ENCODE data around the gene PLA2G2E. TPM values are rescaled to one million over a fixed set of nuclear protein-coding genes. Genes with fewer than 3 reads are reported as not detected.

Gene PLA2G2E
- total RNA-seq, 1 donor from 2014 or later = not detected

DNA sequence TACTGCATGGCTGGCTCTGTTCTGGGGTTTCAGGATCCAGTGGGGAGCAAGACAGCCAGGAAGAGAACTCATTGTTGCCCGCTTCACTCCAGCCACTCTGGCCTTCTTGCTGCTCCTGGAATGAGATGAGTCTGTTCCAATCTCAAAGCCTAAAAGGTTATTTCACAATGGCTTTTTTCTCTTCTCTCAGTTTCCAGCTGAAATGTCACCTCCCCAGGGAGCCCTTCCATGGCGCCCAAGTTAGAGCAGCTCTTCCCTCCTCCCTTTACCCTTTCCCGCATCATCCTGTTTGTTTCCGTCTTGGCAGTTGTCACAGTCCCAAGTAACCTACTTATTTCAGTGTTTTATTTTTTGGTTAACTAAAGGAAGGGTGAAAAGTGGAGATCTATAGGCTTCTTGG, 40.2 kb upstream of the PLA2G2E start:
- H3K36me3 Mint-ChIP-seq (ENCODE audit: unreplicated experiment) = no peaks in the 10 kb centered on the region
- peaks cover 13% of the 10 kb centered on the region for H3K27me3 Mint-ChIP-seq (ENCODE audit: unreplicated experiment)
- H3K9me3 Mint-ChIP-seq (ENCODE audit: unreplicated experiment) = no peaks in the 10 kb centered on the region
- H3K27ac Mint-ChIP-seq (ENCODE audit: unreplicated experiment) = no peak overlapping the region
- H3K4me1 Mint-ChIP-seq (ENCODE audit: unreplicated experiment) = no peaks in the 10 kb centered on the region
- no peak for DNase-seq (ENCODE audit: extremely low spot score, unreplicated experiment)
- TF ChIP-seq, protein P1, sequence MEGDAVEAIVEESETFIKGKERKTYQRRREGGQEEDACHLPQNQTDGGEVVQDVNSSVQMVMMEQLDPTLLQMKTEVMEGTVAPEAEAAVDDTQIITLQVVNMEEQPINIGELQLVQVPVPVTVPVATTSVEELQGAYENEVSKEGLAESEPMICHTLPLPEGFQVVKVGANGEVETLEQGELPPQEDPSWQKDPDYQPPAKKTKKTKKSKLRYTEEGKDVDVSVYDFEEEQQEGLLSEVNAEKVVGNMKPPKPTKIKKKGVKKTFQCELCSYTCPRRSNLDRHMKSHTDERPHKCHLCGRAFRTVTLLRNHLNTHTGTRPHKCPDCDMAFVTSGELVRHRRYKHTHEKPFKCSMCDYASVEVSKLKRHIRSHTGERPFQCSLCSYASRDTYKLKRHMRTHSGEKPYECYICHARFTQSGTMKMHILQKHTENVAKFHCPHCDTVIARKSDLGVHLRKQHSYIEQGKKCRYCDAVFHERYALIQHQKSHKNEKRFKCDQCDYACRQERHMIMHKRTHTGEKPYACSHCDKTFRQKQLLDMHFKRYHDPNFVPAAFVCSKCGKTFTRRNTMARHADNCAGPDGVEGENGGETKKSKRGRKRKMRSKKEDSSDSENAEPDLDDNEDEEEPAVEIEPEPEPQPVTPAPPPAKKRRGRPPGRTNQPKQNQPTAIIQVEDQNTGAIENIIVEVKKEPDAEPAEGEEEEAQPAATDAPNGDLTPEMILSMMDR (IDR thresholded peaks at IDR 0.05) = no peak
- no peak overlapping the region for H3K4me3 Mint-ChIP-seq (ENCODE audit: unreplicated experiment)

DNA sequence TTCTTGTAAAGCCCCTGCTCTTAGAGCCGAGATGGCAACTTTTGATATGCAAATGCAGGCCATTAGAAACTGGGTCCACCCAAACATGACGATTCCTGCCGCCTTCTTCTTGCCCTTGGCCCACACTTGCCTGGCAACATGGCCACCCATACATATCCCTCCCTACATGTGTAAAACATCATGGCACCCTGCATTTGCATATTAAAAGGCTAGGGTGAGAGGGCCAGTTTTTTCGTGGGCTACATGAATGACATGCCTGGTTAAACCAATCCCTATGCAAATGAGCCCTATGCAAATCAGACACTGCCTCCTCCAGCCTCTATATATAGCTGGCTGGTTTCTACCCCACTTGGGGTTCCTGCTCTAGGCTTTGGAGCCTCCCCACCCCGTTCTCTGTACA, 37.2 kb upstream of the PLA2G2E start:
- H3K27me3 Mint-ChIP-seq (ENCODE audit: unreplicated experiment) = peaks cover 16% of the 10 kb centered on the region
- H3K4me3 Mint-ChIP-seq (ENCODE audit: unreplicated experiment) = no peak overlapping the region
- H3K4me1 Mint-ChIP-seq (ENCODE audit: unreplicated experiment) = no peaks in the 10 kb centered on the region
- no peaks in the 10 kb centered on the region for H3K36me3 Mint-ChIP-seq (ENCODE audit: unreplicated experiment)
- DNase-seq (ENCODE audit: extremely low spot score, unreplicated experiment) = no peak
- TF ChIP-seq, protein P1 (IDR thresholded peaks at IDR 0.05) = no peak
- H3K27ac Mint-ChIP-seq (ENCODE audit: unreplicated experiment) = no peak overlapping the region
- no peaks in the 10 kb centered on the region for H3K9me3 Mint-ChIP-seq (ENCODE audit: unreplicated experiment)

DNA sequence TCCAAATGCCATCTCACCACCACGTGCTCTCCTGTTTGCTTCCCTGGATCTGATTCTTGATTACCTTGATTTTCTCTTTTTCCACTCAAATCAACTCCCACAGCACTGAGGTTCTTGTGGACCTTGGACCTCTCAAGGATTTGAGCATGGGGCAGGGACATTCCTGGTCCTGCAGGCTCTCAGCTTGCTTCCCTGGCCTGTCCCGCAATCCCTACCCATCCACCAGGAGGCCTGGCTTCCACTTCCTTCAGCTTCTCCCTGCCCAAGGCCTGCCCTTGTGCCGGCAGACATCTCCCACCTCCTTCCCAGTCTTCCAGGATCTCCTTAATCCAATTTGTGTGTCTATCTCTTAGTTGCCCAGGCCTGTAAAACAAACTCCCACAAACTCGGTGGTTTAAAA, 34.4 kb upstream of the PLA2G2E start:
- H3K27me3 Mint-ChIP-seq (ENCODE audit: unreplicated experiment) = peaks cover 17% of the 10 kb centered on the region
- DNase-seq (ENCODE audit: extremely low spot score, unreplicated experiment) = no peak

GRCh38 chr1:19955534-19956170, 32.2 kb upstream of the PLA2G2E start:
- H3K27me3 Mint-ChIP-seq (ENCODE audit: unreplicated experiment) = peaks cover 22% of the 10 kb centered on the region

More for the DNA sequence above, 34.4 kb upstream of the PLA2G2E start:
- TF ChIP-seq, protein P1 (IDR thresholded peaks at IDR 0.05) = no peak
- Mint-ChIP-seq H3K9me3 (ENCODE audit: unreplicated experiment) (no peaks in the 10 kb centered on the region), H3K27ac (ENCODE audit: unreplicated experiment) (no peak overlapping the region), H3K4me3 (ENCODE audit: unreplicated experiment) (no peak overlapping the region), H3K4me1 (ENCODE audit: unreplicated experiment) (no peaks in the 10 kb centered on the region), H3K36me3 (ENCODE audit: unreplicated experiment) (no peaks in the 10 kb centered on the region)

DNA sequence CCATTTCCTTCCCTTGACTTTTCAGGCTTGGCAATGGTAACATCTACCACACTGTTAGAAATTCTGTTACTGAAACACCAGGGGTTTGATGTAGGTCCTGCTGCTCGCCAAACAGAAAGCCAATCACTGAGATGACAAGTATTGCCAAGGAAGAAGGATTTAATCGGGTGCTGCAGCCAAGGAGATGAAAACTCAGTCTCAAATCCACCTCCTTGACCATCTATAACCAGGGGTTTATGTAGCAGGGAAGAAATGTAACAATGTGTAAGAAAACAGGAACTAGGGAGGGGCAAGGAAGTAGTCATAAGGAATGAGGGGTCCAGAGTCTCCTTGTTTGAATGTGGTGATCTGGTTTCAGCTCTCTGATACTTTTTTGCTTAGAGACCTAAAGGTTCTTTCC, 30.6 kb upstream of the PLA2G2E start:
- H3K9me3 Mint-ChIP-seq (ENCODE audit: unreplicated experiment) = no peaks in the 10 kb centered on the region
- no peaks in the 10 kb centered on the region for H3K36me3 Mint-ChIP-seq (ENCODE audit: unreplicated experiment)
- H3K4me1 Mint-ChIP-seq (ENCODE audit: unreplicated experiment) = no peaks in the 10 kb centered on the region
- H3K27me3 Mint-ChIP-seq (ENCODE audit: unreplicated experiment) = peaks cover 22% of the 10 kb centered on the region
- no peak overlapping the region for H3K27ac Mint-ChIP-seq (ENCODE audit: unreplicated experiment)
- TF ChIP-seq, protein P1 (IDR thresholded peaks at IDR 0.05) = no peak
- no peak for DNase-seq (ENCODE audit: extremely low spot score, unreplicated experiment)
- H3K4me3 Mint-ChIP-seq (ENCODE audit: unreplicated experiment) = no peak overlapping the region

More at GRCh38 chr1:19955534-19956170, 32.2 kb upstream of the PLA2G2E start:
- Mint-ChIP-seq H3K9me3 (ENCODE audit: unreplicated experiment) (no peaks in the 10 kb centered on the region), H3K4me1 (ENCODE audit: unreplicated experiment) (no peaks in the 10 kb centered on the region), H3K36me3 (ENCODE audit: unreplicated experiment) (no peaks in the 10 kb centered on the region), H3K4me3 (ENCODE audit: unreplicated experiment) (no peak overlapping the region), H3K27ac (ENCODE audit: unreplicated experiment) (no peak overlapping the region)
- DNase-seq (ENCODE audit: extremely low spot score, unreplicated experiment) = no peak
- TF ChIP-seq, protein P1 (IDR thresholded peaks at IDR 0.05) = no peak

All from osteocyte (in vitro differentiated cells).